ENCODE results near the gene ST3GAL2. TPM values are rescaled to one million over a fixed set of nuclear protein-coding genes. Genes with fewer than 3 reads are reported as not detected.
A peak's percentile ranks its signal among the peaks of the same experiment; 100 is the strongest.

ST3GAL2 gene
- total and polyA plus RNA-seq, 9 of the 15 experiments (the other 6 are each of a cell fraction or from before 2014, with no cell fraction given), result 1.5 to 108 (median 34.3) TPM

DNA sequence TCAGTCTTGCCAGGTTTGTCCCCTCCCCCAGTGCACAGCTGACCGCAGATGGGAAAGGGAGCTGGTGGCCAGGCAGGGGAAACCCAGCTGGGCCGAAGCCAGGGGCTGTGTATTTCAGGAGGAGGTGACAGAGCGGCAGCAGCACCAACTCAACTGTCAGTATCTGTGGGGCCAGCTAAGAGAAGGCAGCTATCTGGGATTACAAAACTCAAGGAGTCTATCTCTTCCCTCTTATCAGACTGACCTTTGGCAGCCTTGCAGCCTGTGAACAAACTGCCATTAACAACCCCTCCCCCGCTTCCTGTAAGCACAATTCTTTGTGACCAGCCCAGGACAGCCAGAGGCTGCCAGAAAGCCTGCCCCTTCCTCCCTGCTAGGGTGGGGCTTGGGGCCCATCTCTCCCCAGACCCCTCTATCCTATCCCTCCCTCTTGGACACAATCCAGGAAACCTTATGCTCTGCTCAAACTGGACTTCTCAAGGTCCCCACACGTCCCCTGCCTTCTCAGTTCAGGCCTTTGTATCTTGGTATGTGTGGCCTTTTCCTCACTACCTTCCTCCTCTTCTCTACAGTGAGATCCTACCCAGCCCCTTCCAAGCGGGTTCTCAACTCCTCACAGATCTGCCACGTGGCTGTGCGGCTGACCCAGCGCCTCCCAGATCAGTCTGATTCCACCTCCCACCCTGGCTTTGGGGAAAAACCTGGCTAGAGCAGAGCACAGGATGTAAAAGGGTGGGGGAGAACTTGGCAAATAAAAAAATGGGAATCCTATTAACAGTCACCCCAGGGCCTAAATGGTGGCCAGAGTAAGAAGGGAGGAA lies 10.5 kb downstream of the ST3GAL2 start (continued):
- TF ChIP-seq, protein P1, sequence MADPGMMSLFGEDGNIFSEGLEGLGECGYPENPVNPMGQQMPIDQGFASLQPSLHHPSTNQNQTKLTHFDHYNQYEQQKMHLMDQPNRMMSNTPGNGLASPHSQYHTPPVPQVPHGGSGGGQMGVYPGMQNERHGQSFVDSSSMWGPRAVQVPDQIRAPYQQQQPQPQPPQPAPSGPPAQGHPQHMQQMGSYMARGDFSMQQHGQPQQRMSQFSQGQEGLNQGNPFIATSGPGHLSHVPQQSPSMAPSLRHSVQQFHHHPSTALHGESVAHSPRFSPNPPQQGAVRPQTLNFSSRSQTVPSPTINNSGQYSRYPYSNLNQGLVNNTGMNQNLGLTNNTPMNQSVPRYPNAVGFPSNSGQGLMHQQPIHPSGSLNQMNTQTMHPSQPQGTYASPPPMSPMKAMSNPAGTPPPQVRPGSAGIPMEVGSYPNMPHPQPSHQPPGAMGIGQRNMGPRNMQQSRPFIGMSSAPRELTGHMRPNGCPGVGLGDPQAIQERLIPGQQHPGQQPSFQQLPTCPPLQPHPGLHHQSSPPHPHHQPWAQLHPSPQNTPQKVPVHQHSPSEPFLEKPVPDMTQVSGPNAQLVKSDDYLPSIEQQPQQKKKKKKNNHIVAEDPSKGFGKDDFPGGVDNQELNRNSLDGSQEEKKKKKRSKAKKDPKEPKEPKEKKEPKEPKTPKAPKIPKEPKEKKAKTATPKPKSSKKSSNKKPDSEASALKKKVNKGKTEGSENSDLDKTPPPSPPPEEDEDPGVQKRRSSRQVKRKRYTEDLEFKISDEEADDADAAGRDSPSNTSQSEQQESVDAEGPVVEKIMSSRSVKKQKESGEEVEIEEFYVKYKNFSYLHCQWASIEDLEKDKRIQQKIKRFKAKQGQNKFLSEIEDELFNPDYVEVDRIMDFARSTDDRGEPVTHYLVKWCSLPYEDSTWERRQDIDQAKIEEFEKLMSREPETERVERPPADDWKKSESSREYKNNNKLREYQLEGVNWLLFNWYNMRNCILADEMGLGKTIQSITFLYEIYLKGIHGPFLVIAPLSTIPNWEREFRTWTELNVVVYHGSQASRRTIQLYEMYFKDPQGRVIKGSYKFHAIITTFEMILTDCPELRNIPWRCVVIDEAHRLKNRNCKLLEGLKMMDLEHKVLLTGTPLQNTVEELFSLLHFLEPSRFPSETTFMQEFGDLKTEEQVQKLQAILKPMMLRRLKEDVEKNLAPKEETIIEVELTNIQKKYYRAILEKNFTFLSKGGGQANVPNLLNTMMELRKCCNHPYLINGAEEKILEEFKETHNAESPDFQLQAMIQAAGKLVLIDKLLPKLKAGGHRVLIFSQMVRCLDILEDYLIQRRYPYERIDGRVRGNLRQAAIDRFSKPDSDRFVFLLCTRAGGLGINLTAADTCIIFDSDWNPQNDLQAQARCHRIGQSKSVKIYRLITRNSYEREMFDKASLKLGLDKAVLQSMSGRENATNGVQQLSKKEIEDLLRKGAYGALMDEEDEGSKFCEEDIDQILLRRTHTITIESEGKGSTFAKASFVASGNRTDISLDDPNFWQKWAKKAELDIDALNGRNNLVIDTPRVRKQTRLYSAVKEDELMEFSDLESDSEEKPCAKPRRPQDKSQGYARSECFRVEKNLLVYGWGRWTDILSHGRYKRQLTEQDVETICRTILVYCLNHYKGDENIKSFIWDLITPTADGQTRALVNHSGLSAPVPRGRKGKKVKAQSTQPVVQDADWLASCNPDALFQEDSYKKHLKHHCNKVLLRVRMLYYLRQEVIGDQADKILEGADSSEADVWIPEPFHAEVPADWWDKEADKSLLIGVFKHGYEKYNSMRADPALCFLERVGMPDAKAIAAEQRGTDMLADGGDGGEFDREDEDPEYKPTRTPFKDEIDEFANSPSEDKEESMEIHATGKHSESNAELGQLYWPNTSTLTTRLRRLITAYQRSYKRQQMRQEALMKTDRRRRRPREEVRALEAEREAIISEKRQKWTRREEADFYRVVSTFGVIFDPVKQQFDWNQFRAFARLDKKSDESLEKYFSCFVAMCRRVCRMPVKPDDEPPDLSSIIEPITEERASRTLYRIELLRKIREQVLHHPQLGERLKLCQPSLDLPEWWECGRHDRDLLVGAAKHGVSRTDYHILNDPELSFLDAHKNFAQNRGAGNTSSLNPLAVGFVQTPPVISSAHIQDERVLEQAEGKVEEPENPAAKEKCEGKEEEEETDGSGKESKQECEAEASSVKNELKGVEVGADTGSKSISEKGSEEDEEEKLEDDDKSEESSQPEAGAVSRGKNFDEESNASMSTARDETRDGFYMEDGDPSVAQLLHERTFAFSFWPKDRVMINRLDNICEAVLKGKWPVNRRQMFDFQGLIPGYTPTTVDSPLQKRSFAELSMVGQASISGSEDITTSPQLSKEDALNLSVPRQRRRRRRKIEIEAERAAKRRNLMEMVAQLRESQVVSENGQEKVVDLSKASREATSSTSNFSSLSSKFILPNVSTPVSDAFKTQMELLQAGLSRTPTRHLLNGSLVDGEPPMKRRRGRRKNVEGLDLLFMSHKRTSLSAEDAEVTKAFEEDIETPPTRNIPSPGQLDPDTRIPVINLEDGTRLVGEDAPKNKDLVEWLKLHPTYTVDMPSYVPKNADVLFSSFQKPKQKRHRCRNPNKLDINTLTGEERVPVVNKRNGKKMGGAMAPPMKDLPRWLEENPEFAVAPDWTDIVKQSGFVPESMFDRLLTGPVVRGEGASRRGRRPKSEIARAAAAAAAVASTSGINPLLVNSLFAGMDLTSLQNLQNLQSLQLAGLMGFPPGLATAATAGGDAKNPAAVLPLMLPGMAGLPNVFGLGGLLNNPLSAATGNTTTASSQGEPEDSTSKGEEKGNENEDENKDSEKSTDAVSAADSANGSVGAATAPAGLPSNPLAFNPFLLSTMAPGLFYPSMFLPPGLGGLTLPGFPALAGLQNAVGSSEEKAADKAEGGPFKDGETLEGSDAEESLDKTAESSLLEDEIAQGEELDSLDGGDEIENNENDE (IDR thresholded peaks at IDR 0.05; ENCODE audit: low read depth, low read length), result no peak
- TF ChIP-seq, protein P2, sequence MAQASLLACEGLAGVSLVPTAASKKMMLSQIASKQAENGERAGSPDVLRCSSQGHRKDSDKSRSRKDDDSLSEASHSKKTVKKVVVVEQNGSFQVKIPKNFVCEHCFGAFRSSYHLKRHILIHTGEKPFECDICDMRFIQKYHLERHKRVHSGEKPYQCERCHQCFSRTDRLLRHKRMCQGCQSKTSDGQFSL (CRISPR knock-in tag; IDR thresholded peaks at IDR 0.05), result no peak
- TF ChIP-seq, protein P2 (tag; IDR thresholded peaks at IDR 0.05), result peak in 1 of 2 experiments; percentile 32; a peak in 1 of 4 replicates
- TF ChIP-seq HCFC1 (IDR thresholded peaks at IDR 0.05; ENCODE audit: low read depth, low read length), result peak; percentile 62
- no peak for TF ChIP-seq ZNF445 (CRISPR knock-in tag; IDR thresholded peaks at IDR 0.05; ENCODE audit: low read depth)
- TF ChIP-seq ZNF134 (CRISPR knock-in tag; conservative IDR thresholded peaks at IDR 0.05), result no peak
- TF ChIP-seq PURB (CRISPR knock-in tag; IDR thresholded peaks at IDR 0.05; ENCODE audit: low read depth), result no peak
- TF ChIP-seq RBM34 (IDR thresholded peaks at IDR 0.05; ENCODE audit: borderline replicate concordance, insufficient read depth, low read length), result no peak
- TF ChIP-seq L3MBTL2 (IDR thresholded peaks at IDR 0.05), result peak; percentile 86
- TF ChIP-seq, protein P3, sequence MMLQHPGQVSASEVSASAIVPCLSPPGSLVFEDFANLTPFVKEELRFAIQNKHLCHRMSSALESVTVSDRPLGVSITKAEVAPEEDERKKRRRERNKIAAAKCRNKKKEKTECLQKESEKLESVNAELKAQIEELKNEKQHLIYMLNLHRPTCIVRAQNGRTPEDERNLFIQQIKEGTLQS (IDR thresholded peaks at IDR 0.05), result peak; percentile 92
- TF ChIP-seq, protein P3 (CRISPR knock-in tag; conservative IDR thresholded peaks at IDR 0.05), result peak; percentile 91; the same call in 1 of the 2 replicates
- TF ChIP-seq SMARCC2 (IDR thresholded peaks at IDR 0.05; ENCODE audit: low read depth), result peak; percentile 95
- TF ChIP-seq CBFA2T2 (conservative IDR thresholded peaks at IDR 0.05), result peak; percentile 99
- no peak for TF ChIP-seq GTF2A2 (tag; IDR thresholded peaks at IDR 0.05)
- TF ChIP-seq ZNF507 (tag; conservative IDR thresholded peaks at IDR 0.05), result no peak

Measured in K562 (cell line).